Stimulated activated CD4-positive, alpha-beta T cell treated with anti-CD3 and anti-CD28 coated beads, Interleukin-15, amount 100 ng/mL, for 24 hours (primary cell): ENCODE measurements around the gene DPP6.
"Not testable (repeated sequence)": the region's sequence is repeated elsewhere in the genome, so short reads cannot be mapped to it uniquely, and the experiment has no call there.

Source experiments
- DNase-seq: peaks from one replicate; pipeline ENCODE4 v3.0.0-alpha.2; 2020

The DPP6 gene

GRCh38 chr7:154155928-154156327 is 103.7 kb downstream of the DPP6 start:
- not testable (repeated sequence) for DNase-seq

GRCh38 chr7:154162921-154163320 is 110.7 kb downstream of the DPP6 start:
- not testable (repeated sequence) for DNase-seq

DNA sequence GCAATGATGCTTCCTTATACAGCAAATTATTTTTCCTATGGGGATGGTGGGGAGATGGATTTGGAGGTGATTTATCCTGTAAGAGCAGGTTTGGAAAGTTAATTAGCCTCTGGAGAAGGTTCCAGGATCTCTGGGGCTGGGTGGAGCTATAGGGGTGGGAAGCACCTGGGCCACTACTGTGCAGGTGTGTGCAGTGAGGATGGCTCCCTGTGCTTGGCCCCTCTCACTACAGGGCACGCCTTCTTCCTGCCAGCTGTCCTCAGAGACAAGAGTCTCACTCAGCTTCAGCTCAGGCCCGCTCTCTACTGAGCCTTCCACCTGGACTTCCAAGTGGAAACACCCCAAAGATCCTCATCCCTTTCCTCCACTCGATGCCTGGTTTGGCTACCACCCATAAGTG is 111.4 kb downstream of the DPP6 start:
- not testable (repeated sequence) for DNase-seq

DNA sequence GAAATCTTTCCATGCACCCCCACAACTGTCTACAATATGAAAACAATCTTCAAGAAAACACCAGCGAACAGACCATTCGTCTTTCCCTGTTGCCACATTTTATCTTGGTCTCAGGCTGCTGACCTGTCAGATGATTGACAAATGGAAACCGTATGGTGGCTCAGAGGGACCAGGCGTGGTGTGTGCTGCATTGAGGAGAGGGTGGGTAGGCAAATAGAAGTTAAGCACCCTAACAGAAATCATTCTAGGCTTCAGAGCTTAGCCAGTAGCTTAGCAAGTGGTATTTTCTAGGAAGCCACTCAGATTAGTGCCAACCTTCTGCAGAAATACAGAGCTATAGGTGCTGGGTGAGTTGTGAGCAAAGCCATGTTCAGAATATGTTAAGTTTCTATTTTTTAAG is 114.9 kb downstream of the DPP6 start:
- no peak for DNase-seq

DNA sequence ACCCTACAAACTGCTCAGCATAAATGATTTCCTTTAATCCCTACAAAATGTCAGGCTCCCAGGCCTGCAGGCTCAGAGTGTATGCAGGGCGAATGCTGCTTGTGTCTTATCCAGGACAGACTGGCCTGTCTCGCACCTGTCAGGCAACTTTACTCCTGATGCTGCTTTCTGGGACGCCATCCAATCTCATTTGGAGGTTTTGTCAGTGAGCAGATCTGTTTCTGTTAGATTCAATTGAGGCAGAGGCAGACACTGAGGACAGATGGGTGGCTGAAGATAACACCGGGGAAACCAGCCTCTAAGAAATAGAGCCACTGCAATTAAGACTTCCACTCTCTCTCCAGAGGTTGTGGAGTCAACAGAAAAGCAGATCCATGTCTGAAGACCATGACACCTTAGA is 115.6 kb downstream of the DPP6 start:
- no peak for DNase-seq

- no peak for DNase-seq
These were observed 119.2 kb downstream of the DPP6 start for GRCh38 chr7:154171422-154171821.

- no peak for DNase-seq
These were observed 120.0 kb downstream of the DPP6 start for GRCh38 chr7:154172236-154172635.

DNA sequence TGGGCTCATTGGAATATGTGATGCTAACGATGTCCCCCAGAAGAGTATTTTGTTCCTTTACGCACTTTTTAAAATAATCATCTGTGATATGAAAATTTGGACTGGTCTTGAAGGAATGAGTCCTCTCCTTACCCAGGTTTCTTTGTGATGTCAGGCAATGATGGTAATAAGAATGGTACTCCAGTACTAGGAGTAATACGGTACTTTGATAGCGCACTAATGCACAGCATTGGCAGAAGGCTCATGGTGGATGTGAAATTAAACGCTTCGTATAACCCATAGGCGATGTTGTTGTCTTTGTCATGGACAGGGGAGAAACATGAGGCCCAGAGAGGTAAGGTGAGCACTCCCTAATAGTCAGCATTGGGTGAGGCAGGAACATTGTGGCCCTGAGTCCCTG is 125.4 kb downstream of the DPP6 start:
- DNase-seq = no peak

GRCh38 chr7:154178895-154179294 is 126.7 kb downstream of the DPP6 start:
- no peak for DNase-seq

- no peak for DNase-seq
These were observed 131.3 kb downstream of the DPP6 start for GRCh38 chr7:154183482-154183881.

DNA sequence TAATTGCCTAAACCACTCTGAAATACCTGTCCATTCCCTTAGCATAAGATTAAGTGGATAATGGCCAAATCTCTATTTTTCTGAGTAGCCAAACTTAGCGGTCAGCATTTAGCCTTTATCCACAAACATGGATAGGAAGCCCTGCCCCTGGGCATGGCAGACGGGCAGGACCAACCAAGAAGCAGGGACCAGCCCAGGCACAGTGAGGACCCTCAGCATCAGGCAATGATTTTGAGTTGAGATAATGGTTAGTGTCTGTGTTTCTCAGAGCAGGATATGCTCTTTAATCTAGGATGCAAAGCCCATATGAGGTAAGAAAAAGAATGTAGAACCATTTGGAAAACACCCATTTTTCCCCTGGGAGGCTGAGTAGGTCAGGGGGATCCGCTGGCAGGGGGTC is 131.7 kb downstream of the DPP6 start:
- DNase-seq = no peak

GRCh38 chr7:154186811-154187210 is 134.6 kb downstream of the DPP6 start:
- no peak for DNase-seq

GRCh38 chr7:154188330-154188729 is 136.1 kb downstream of the DPP6 start:
- DNase-seq = no peak

GRCh38 chr7:154195266-154195665 is 143.1 kb downstream of the DPP6 start:
- DNase-seq = no peak

DNA sequence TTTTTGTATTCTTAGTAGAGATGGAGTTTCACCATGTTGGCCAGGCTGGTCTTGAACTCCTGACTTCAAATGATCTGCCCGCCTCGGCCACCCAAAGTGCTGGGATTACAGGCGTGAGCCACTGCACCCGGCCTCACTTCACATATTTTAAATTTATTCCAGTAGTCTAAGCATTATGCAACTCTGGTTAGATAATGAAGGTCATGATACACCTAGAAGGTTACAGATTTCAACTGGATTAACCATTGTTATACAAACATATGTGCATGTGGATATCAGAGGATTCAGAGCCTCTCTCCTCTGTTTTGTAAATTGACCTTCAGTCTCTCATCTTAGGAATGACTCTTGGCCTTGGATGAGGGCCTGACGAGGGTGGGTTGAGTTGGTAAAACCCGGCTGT is 146.3 kb downstream of the DPP6 start:
- DNase-seq = no peak

GRCh38 chr7:154200241-154200640 is 148.0 kb downstream of the DPP6 start:
- DNase-seq = no peak

DNA sequence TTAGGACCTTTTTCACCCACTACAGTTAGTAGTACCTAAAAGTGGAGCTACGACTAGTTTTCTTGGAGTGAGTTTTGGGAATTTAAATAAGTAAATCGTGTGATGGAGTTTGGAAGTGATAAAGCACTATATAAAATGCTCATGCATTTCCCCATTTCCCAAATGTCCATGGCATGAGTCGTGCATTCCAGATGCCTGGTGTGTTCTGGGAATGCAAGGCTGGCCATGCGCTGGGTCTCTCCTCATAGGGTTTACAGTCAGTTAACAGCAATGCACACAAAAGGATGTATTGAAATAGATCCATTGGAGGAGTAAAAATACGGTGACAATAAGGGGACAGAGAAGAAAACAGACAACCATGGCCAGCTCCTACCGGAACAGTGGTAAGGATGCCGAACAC is 149.8 kb downstream of the DPP6 start:
- DNase-seq = no peak

DNA sequence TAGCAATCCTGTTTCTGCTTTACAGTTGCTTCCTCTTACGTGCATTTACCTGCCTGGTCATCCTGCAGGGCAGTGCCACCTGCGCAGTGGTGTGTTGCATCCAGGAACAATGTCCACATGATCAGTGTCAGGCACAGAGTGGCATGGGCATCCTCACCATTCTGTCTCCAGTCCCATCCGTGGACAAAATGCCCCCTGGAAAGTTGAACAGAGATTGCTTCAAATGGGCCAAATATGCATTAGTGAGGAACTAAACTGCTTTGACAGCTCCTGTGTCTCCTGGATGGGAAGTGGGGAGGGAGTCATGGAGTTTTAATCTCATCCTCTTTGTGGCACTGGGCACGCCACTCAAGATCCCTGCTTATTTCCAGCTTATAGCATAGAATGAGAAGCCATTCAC is 151.8 kb downstream of the DPP6 start:
- no peak for DNase-seq

DNA sequence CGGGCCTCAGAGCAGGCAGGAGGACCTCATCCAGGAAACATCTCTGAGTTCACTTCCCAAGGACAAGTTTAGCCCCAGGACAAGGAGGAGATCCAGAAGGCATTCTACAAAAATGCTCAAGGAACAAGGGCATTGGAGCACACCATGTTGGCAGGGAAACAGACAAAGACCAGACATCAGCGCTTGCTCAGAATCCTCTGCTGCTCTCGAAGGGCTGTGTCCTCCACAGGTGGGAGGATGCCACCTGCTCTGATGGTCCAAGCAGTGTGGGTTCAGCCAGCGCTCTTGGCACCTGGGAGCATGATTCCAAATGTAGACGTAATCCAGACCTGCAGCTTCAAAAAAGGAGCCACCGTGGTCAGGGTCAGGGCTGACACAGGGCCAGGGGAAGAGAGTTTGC is 160.7 kb downstream of the DPP6 start:
- DNase-seq = no peak

GRCh38 chr7:154217688-154218340 is 165.6 kb downstream of the DPP6 start:
- no peak for DNase-seq

DNA sequence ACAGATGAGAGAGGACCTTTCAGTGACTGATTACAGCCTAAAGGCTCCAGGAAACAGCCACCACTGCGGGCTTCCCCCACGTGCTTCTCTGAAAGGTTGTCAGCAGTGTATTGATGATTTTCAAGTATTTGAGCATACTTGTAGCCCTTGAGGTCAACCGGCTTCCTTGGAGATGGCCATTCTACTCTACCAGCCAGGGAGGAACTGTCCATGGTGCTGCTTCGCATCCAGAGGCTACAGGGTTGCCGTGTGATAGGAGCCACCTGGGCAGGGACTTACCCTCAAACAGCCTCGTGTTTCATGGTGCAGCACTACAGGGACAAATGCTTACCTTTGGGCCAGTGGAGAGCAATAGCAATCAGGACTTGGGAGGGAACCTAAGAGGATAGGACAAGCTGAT is 179.5 kb downstream of the DPP6 start:
- DNase-seq = peak; percentile 4

GRCh38 chr7:154232700-154233099 is 180.5 kb downstream of the DPP6 start:
- DNase-seq = no peak

DNA sequence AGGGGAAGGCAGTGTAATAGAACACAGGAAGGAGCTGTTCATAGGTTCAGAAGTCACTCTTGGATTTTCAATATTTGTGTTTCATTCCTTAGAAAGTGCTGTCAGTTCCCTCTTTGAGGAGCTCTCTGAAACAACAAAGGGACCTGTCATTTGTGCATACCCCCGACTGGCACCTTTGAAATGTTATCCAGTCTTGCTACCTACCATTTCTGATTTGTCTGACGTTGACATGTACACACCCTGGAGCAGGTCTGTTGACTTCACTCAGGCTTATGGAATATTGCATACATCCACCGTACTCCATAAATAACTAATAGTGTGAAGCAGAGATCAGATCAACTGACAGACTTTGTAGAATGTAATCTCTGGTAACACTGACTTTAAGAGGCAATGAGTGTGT is 189.8 kb downstream of the DPP6 start:
- DNase-seq = no peak

DNA sequence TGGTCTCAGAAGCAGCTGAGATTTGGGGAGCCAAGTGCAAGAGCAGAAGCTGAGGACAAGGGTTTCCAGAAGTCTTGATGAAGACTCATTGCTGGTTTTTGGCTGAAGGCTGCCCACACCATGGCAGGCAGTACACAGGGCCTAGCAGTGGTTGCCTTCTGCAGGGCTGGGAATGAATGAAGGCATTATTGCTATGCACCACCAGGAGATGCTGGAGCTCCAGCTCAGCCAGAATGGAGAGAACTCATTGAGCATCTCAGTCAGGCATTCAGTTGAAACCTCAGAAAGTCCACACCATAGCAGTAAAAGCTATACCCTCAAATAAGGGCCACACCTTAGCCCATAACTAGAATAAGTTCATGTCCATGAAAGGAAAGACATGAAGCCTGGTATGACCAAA is 190.5 kb downstream of the DPP6 start:
- no peak for DNase-seq

GRCh38 chr7:154252046-154252445 is 199.8 kb downstream of the DPP6 start:
- no peak for DNase-seq

DNA sequence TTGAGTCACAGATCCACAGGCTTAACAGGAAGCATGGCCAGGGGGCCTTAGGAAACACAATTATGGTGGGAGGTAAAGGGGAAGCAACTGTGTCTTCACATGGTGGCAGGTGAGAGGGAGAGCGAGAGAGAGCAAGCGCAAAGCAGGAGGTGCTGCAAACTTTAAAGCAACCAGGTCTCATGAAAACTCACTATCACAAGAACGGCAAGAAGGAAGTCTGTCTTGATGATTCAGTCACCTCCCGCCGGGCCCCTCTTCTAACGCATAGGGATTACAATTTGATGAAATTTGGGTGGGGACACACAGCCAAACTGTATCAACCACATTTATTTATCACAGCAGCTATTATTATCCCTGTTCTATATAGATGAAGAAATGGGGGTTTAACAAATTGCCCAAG is 201.6 kb downstream of the DPP6 start:
- DNase-seq = no peak
